GM19324 (cell line): Measurements from ENCODE around the gene RPUSD3.
"Not testable (repeated sequence)": the region's sequence is repeated elsewhere in the genome, so short reads cannot be mapped to it uniquely, and the experiment has no call there.

Experiments used
- ATAC-seq: cut with Tn5 transposase; IDR thresholded peaks from one replicate; pipeline ENCODE4 v1.9.1; 2021; ENCODE audit warnings: mild to moderate bottlenecking, moderate library complexity; ENCODE audit not compliant: unreplicated experiment, low FRiP score

The RPUSD3 gene

GRCh38 chr3:9866639-9867038 lies 22.8 kb upstream of the RPUSD3 start:
- no peak for ATAC-seq

- not testable (repeated sequence) for ATAC-seq
Measured at GRCh38 chr3:9865125-9865637, 21.4 kb upstream of the RPUSD3 start.

GRCh38 chr3:9864200-9864927 lies 20.6 kb upstream of the RPUSD3 start:
- no peak for ATAC-seq

- ATAC-seq = no peak
Measured at GRCh38 chr3:9863058-9863772, 19.4 kb upstream of the RPUSD3 start.

GRCh38 chr3:9862391-9863057 lies 18.7 kb upstream of the RPUSD3 start:
- no peak for ATAC-seq

GRCh38 chr3:9861626-9862130 lies 17.9 kb upstream of the RPUSD3 start:
- ATAC-seq = no peak

GRCh38 chr3:9861201-9861600 lies 17.4 kb upstream of the RPUSD3 start:
- ATAC-seq = no peak

GRCh38 chr3:9859530-9860025 lies 15.8 kb upstream of the RPUSD3 start:
- ATAC-seq = no peak

- no peak for ATAC-seq
Measured at GRCh38 chr3:9855594-9855993, 11.8 kb upstream of the RPUSD3 start.

- not testable (repeated sequence) for ATAC-seq
Measured at GRCh38 chr3:9854291-9854940, 10.6 kb upstream of the RPUSD3 start.

GRCh38 chr3:9852528-9852927 lies 8.7 kb upstream of the RPUSD3 start:
- ATAC-seq = no peak

- ATAC-seq = not testable (repeated sequence)
Measured at GRCh38 chr3:9851926-9852325, 8.1 kb upstream of the RPUSD3 start.

- ATAC-seq = not testable (repeated sequence)
Measured at GRCh38 chr3:9851383-9851782, 7.6 kb upstream of the RPUSD3 start.

- not testable (repeated sequence) for ATAC-seq
Measured at GRCh38 chr3:9848860-9849259, 5.1 kb upstream of the RPUSD3 start.

GRCh38 chr3:9847870-9848269 lies 4.1 kb upstream of the RPUSD3 start:
- not testable (repeated sequence) for ATAC-seq

GRCh38 chr3:9846931-9847488 lies 3.2 kb upstream of the RPUSD3 start:
- no peak for ATAC-seq

GRCh38 chr3:9846231-9846630 lies 2.4 kb upstream of the RPUSD3 start:
- ATAC-seq = no peak

- no peak for ATAC-seq
Measured at GRCh38 chr3:9841015-9841414, 2.8 kb downstream of the RPUSD3 start.

- no peak for ATAC-seq
Measured at GRCh38 chr3:9838856-9839255, 5.0 kb downstream of the RPUSD3 start.
